GM12872 (cell line): ENCODE results near the gene HIPK4.

Experiments
- CTCF ChIP-seq: IDR thresholded peaks from 3 replicates; pipeline ENCODE4 v1.5.1; 2011; ENCODE audit warnings: low read depth, mild to moderate bottlenecking, low read length, moderate library complexity; ENCODE audit not compliant: insufficient read depth

HIPK4 gene

GRCh38 chr19:40360708-40361241, 29.2 kb downstream of the HIPK4 start:
- no peak for TF ChIP-seq CTCF

- TF ChIP-seq CTCF, result no peak
Observed at GRCh38 chr19:40360020-40360707, 29.8 kb downstream of the HIPK4 start.

GRCh38 chr19:40358773-40359172, 31.2 kb downstream of the HIPK4 start:
- no peak for TF ChIP-seq CTCF

GRCh38 chr19:40357640-40358039, 32.3 kb downstream of the HIPK4 start:
- no peak for TF ChIP-seq CTCF

- no peak for TF ChIP-seq CTCF
Observed at GRCh38 chr19:40356681-40357595, 33.0 kb downstream of the HIPK4 start.

GRCh38 chr19:40355975-40356680, 33.9 kb downstream of the HIPK4 start:
- TF ChIP-seq CTCF, result no peak
